ENCODE data around the gene VPS13A.

GRCh38 chr9:77284616-77285015 lies 107.3 kb downstream of the VPS13A start:
- TF ChIP-seq CTCF (IDR thresholded peaks at IDR 0.05) (no peak), POLR2A (IDR thresholded peaks at IDR 0.05) (no peak)

All from uterus (tissue), 2 donors.